Calu3 (cell line): Measurements from ENCODE around the gene B3GALT5. TPM values are rescaled to one million over a fixed set of nuclear protein-coding genes. Genes with fewer than 3 reads are reported as not detected.

Source experiments
- BruUV-seq: library from RNA; stranded (reverse); fragments of 400-500 nt; replicated peaks from 2 replicates; lab custom pipeline; 2021; lab: Mats Ljungman, UMichigan
- CTCF ChIA-PET: fragments of 300-600 bp; sonication (Branson Sonifier 250); formaldehyde crosslinking; loops from one replicate; lab custom pipeline; 2022; ENCODE audit warnings: antibody characterized with exemption; lab: Charles Lee
- DNase-seq: peaks from one replicate; pipeline ENCODE4 v3.0.0; 2022
- H3K27ac Mint-ChIP-seq: one replicate; pipeline ENCODE4 v1.8.0; 2022; ENCODE audit warnings: mixed read lengths; ENCODE audit not compliant: unreplicated experiment
- H3K27me3 Mint-ChIP-seq: one replicate; pipeline ENCODE4 v1.8.0; 2022; ENCODE audit warnings: mixed read lengths; ENCODE audit not compliant: unreplicated experiment
- H3K36me3 Mint-ChIP-seq: one replicate; pipeline ENCODE4 v1.8.0; 2022; ENCODE audit warnings: mild to moderate bottlenecking, moderate library complexity, mixed read lengths; ENCODE audit not compliant: insufficient read depth, unreplicated experiment
- H3K4me1 Mint-ChIP-seq: one replicate; pipeline ENCODE4 v1.8.0; 2022; ENCODE audit warnings: mild to moderate bottlenecking, low read depth, mixed read lengths; ENCODE audit not compliant: unreplicated experiment
- H3K4me3 Mint-ChIP-seq: one replicate; pipeline ENCODE4 v1.8.0; 2022; ENCODE audit warnings: mild to moderate bottlenecking, low read depth, moderate library complexity, mixed read lengths; ENCODE audit not compliant: unreplicated experiment
- H3K9me3 Mint-ChIP-seq: one replicate; pipeline ENCODE4 v1.8.0; 2022; ENCODE audit warnings: low read depth, mixed read lengths; ENCODE audit not compliant: unreplicated experiment
- intact Hi-C: fragments of 100-400 bp; cut with micrococcal nuclease; formaldehyde crosslinking; loops from one replicate; pipeline ENCODE4 v1.10.0; 2022; ENCODE audit not compliant: unreplicated experiment
- total RNA-seq: library from RNA; stranded (reverse); gene quantifications from 2 replicates; pipeline ENCODE4 v1.2.3, GENCODE V29; 2022
- TF ChIP-seq, protein P1 (sequence below): fragments of 200-600 bp; IDR thresholded peaks from one replicate; pipeline ENCODE4 v1.8.0; 2022; ENCODE audit warnings: antibody characterized with exemption; ENCODE audit not compliant: unreplicated experiment

Gene B3GALT5
- total RNA-seq, 1 experiment from 2014 or later = 40.8 TPM

DNA sequence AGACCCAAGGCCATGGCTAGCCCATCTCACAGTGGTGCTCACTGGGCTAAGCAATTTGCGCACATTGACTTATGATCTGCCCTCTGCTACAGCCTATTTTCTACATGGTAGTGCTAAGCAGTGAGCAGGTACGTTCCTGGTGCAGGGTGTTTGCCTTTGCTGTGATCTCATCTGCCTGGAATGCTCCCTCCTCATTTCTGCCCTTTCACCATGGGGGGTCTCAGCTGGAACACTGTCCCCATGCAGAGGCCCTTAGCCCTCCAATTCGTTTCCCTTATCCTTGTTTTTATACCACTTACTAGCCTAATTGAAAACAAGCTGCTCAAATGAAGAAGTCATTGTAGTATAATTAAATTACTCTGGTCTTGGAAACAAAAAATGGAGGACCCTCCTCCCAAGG is 2.0 kb upstream of the B3GALT5 start:
- BruUV-seq = no TSS peak
- TF ChIP-seq, protein P1, sequence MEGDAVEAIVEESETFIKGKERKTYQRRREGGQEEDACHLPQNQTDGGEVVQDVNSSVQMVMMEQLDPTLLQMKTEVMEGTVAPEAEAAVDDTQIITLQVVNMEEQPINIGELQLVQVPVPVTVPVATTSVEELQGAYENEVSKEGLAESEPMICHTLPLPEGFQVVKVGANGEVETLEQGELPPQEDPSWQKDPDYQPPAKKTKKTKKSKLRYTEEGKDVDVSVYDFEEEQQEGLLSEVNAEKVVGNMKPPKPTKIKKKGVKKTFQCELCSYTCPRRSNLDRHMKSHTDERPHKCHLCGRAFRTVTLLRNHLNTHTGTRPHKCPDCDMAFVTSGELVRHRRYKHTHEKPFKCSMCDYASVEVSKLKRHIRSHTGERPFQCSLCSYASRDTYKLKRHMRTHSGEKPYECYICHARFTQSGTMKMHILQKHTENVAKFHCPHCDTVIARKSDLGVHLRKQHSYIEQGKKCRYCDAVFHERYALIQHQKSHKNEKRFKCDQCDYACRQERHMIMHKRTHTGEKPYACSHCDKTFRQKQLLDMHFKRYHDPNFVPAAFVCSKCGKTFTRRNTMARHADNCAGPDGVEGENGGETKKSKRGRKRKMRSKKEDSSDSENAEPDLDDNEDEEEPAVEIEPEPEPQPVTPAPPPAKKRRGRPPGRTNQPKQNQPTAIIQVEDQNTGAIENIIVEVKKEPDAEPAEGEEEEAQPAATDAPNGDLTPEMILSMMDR = no peak
- no peaks in the 10 kb centered on the region for H3K36me3 Mint-ChIP-seq
- H3K9me3 Mint-ChIP-seq = no peaks in the 10 kb centered on the region
- CTCF ChIA-PET = interaction anchor here (0.6 kb wide), 1 partner anchor 11 kb away, joined by 3 read pairs; no protein-coding TSS in a partner anchor
- intact Hi-C loops = no loop called here
- DNase-seq = no peak
- no peaks in the 10 kb centered on the region for H3K4me1 Mint-ChIP-seq
- no peak overlapping the region for H3K4me3 Mint-ChIP-seq
- no peak overlapping the region for H3K27ac Mint-ChIP-seq
- no peaks in the 10 kb centered on the region for H3K27me3 Mint-ChIP-seq

DNA sequence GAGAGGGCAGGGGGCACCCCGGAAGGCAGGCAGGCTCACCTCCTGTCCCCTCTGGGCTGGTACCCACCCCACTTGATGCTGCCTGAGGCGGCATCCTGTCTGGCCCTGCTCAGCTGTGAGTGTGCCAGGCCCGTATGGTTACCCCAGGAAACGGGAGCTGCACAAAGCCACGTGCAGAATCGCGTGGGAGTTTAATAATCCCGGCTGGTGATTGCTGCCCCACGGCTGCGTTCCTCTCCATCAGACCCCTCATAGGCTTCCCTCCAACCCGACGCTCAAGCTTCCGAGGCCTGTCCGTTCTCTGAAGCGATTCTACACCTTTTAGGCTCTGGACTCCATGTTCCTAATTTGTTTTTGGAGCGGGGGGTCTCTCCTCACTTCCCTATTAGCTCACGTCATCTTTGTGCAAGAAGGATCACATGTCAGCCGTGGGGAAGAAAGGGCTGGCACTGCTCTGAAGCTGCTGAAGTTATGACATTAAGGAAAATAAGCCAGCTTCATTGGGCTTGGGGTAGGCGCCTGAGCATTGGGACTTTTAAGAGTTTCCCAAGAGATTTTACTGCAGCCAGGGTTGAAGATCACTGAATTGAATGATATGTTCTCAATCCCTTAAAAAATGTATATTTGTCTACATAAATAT is 1.1 kb upstream of the B3GALT5 start:
- H3K27me3 Mint-ChIP-seq = no peaks in the 10 kb centered on the region
- H3K9me3 Mint-ChIP-seq = no peaks in the 10 kb centered on the region
- no peak for DNase-seq
- H3K4me1 Mint-ChIP-seq = peaks cover 8% of the 10 kb centered on the region
- no TSS peak for BruUV-seq
- no peak overlapping the region for H3K27ac Mint-ChIP-seq
- no peaks in the 10 kb centered on the region for H3K36me3 Mint-ChIP-seq
- CTCF ChIA-PET = no interaction called here
- intact Hi-C loops = no loop called here
- TF ChIP-seq, protein P1 = no peak
- H3K4me3 Mint-ChIP-seq = no peak overlapping the region

DNA sequence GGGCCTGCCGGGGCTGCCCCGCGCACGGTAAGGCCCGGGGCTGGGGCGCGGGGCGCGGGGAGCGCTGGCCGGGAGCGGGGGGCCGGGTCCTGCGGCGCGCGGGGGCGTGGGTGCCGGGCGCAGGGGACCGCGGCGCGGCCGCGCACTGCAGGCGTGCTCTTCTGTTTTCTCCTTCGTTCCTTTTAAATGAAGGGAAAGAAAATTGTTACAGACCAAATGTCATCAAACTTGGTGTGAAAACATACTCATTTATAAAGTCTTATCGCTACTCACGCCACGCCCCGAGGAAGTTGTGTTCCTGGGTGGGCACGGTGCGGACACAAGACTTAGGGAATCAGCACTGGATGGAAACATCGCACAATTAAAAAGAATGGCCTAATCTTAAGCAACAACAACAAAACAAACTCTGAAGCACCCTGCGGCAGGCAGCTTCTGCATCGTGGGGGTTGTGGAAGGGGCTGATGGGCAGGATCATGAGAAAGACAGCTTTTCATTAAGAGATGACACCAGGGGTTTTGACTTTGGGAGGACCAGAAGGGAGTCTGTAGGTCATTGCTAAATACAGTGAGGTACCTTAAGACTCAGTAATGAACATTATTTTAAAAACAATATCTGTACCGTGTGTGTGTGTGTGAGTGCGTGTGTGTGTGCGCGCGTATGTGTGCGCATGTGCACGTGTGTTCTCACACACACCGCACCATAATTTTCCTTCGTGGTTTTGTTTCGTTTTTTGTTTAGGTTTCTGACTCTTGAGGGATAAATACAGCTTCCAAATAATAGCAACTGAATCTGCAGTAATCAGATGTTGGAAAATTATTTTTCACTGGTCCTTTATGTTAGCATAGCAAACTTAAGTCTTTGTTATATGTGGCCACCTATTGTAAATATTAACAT is 548 bp downstream of the B3GALT5 start:
- TSS peak; percentile 23 for BruUV-seq
- H3K27me3 Mint-ChIP-seq = no peaks in the 10 kb centered on the region
- no peaks in the 10 kb centered on the region for H3K9me3 Mint-ChIP-seq
- intact Hi-C loops = no loop called here
- peaks cover 13% of the 10 kb centered on the region for H3K4me1 Mint-ChIP-seq
- TF ChIP-seq, protein P1 = no peak
- no peak for DNase-seq
- CTCF ChIA-PET = no interaction called here
- H3K36me3 Mint-ChIP-seq = no peaks in the 10 kb centered on the region
- peak overlapping the region; percentile 61 for H3K4me3 Mint-ChIP-seq
- no peak overlapping the region for H3K27ac Mint-ChIP-seq

DNA sequence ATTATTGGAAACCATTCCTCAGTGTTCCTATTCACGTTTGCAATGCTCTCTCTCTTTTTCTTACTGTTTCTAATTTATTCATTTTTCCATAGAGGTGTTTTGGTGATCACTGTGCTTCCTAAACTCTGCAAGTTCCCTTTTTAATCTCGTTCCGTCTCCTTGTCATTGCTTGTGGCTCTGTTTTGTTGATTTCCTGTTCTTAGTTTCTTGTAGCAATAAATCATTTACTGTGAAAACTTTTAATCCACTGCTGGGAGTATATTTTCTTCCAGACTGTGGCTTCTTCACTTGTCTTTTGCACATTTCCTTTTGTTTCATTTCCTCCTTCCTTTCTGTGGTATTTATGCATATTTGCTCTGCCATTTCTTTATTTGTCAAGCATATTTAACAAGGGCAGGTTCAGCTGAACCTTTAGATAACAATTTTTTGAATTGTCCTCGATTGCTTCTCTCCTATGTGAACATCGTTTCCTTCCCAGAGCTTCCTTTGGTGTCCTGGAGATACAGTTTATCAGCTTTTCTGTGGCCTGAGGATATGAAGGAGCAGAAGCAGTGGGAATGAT is 3.6 kb downstream of the B3GALT5 start:
- no peaks in the 10 kb centered on the region for H3K27me3 Mint-ChIP-seq
- no peak for DNase-seq
- no peak overlapping the region for H3K4me3 Mint-ChIP-seq
- CTCF ChIA-PET = no interaction called here
- no peaks in the 10 kb centered on the region for H3K36me3 Mint-ChIP-seq
- no TSS peak for BruUV-seq
- H3K9me3 Mint-ChIP-seq = no peaks in the 10 kb centered on the region
- TF ChIP-seq, protein P1 = no peak
- no peak overlapping the region for H3K27ac Mint-ChIP-seq
- intact Hi-C loops = no loop called here
- H3K4me1 Mint-ChIP-seq = peaks cover 13% of the 10 kb centered on the region
